B cell (primary cell): Measurements from ENCODE around the gene AHDC1. TPM values are rescaled to one million over a fixed set of nuclear protein-coding genes. Genes with fewer than 3 reads are reported as not detected.

Experiments used
- ATAC-seq: fragments of 200-7000 bp; cut with Tn5 transposase; one replicate; pipeline ENCODE4 v1.10.0; 2021; ENCODE audit warnings: low read depth, mild to moderate bottlenecking, moderate number of reproducible peaks, moderate library complexity
- CTCF ChIA-PET: fragments of 350-600 bp; sonication (Branson Sonifier 250); formaldehyde crosslinking; loops from one replicate; lab custom pipeline; 2021; ENCODE audit warnings: antibody characterized with exemption, inconsistent platforms; lab: Charles Lee
- POLR2A ChIA-PET: fragments of 350-600 bp; sonication (Branson Sonifier 250); formaldehyde crosslinking; loops from one replicate; lab custom pipeline; 2021; ENCODE audit warnings: antibody characterized with exemption; lab: Charles Lee
- DNase-seq: peaks from one replicate; pipeline ENCODE4 v3.0.0; 2013
- H2AFZ ChIP-seq: 2 replicates; pipeline ENCODE4 v1.6.1; 2012; ENCODE audit warnings: mild to moderate bottlenecking, low read depth, low read length; ENCODE audit not compliant: insufficient read depth, poor library complexity, severe bottlenecking
- H3K27ac ChIP-seq, 2 donors: 1 replicate in 1 of 2; 2 replicates in 1 of 2; pipeline ENCODE4 v1.5.1; 2012 to 2013; ENCODE audit warnings: low read length in 2 of 2, mild to moderate bottlenecking in 2 of 2, moderate library complexity in 1 of 2
- H3K27me3 ChIP-seq, 4 experiments: fragments of 200-600 bp in 1 of 4; sonication (generic) in 1 of 4; replicated peaks in 1 of 4; 1 replicate in 2 of 4; 2 replicates in 2 of 4; pipeline versions ENCODE4 v1.6.1 to v1.7.0; 2013 to 2016; ENCODE audit warnings: low read length in 3 of 4, mild to moderate bottlenecking in 2 of 4, mixed read lengths in 1 of 4, moderate library complexity in 1 of 4; ENCODE audit not compliant: insufficient read depth in 4 of 4, control insufficient read depth in 3 of 4; ENCODE audit errors: control extremely low read depth in 1 of 4
- H3K36me3 ChIP-seq, 2 experiments: replicated peaks in 1 of 2; 1 replicate in 1 of 2; 2 replicates in 1 of 2; pipeline versions ENCODE4 v1.6.1 to v1.7.1; 2013; ENCODE audit warnings: low read length in 1 of 2; ENCODE audit not compliant: insufficient read depth in 2 of 2, control insufficient read depth in 1 of 2; ENCODE audit errors: control extremely low read depth in 1 of 2, extremely low read depth in 1 of 2
- H3K4me1 ChIP-seq, 2 donors: fragments of 200-600 bp in 1 of 2; sonication (generic) in 1 of 2; 1 replicate in 1 of 2; 2 replicates in 1 of 2; pipeline versions ENCODE4 v1.5.1 to v1.6.1; 2013 to 2017; ENCODE audit warnings: low read length in 2 of 2; ENCODE audit not compliant: control insufficient read depth in 2 of 2, insufficient read depth in 2 of 2
- H3K4me2 ChIP-seq: replicated peaks from 2 replicates; pipeline ENCODE3; 2012; ENCODE audit warnings: mild to moderate bottlenecking, low read depth, low read length; ENCODE audit not compliant: poor library complexity, severe bottlenecking
- H3K4me3 ChIP-seq, 5 experiments: fragments of 200-600 bp in 1 of 5; sonication (generic) in 1 of 5; 1 replicate in 3 of 5; 2 replicates in 2 of 5; pipeline versions ENCODE4 v1.5.1 to v1.7.0; 2011 to 2016; ENCODE audit warnings: low read length in 4 of 5, mild to moderate bottlenecking in 4 of 5, low read depth in 2 of 5, control low read depth in 1 of 5, moderate library complexity in 1 of 5; ENCODE audit not compliant: insufficient read depth in 1 of 5; ENCODE audit errors: control extremely low read depth in 1 of 5, extremely low read depth in 1 of 5
- H3K79me2 ChIP-seq: fragments of 200-600 bp; sonication (generic); one replicate; pipeline ENCODE4 v1.6.0; 2016; ENCODE audit warnings: low read length; ENCODE audit not compliant: control insufficient read depth, insufficient read depth
- H3K9ac ChIP-seq: fragments of 200-600 bp; sonication (generic); 2 replicates; pipeline ENCODE4 v1.6.1; 2017; ENCODE audit warnings: mild to moderate bottlenecking, low read length, moderate library complexity
- H3K9me3 ChIP-seq, 3 donors: one replicate each; pipeline versions ENCODE4 v1.6.1 to v1.7.1; 2013; ENCODE audit warnings: low read length in 2 of 3; ENCODE audit not compliant: control insufficient read depth in 2 of 3, insufficient read depth in 1 of 3; ENCODE audit errors: control extremely low read depth in 1 of 3
- H4K20me1 ChIP-seq: 2 replicates; pipeline ENCODE4 v1.6.0; 2012; ENCODE audit warnings: mild to moderate bottlenecking, low read length; ENCODE audit not compliant: insufficient read depth, control insufficient read depth, poor library complexity, severe bottlenecking
- H3K27ac Mint-ChIP-seq: one replicate; pipeline ENCODE4 v1.8.0; 2021; ENCODE audit warnings: mixed read lengths
- H3K27me3 Mint-ChIP-seq: one replicate; pipeline ENCODE4 v1.8.0; 2021; ENCODE audit warnings: mixed read lengths
- H3K4me1 Mint-ChIP-seq: one replicate; pipeline ENCODE4 v1.8.0; 2021; ENCODE audit warnings: mixed read lengths
- H3K4me3 Mint-ChIP-seq: one replicate; pipeline ENCODE4 v1.8.0; 2021; ENCODE audit warnings: mixed read lengths
- H3K9me3 Mint-ChIP-seq: one replicate; pipeline ENCODE4 v1.8.0; 2022; ENCODE audit warnings: mixed read lengths; ENCODE audit not compliant: insufficient read depth
- EZH2 ChIP-seq: IDR thresholded peaks from 2 replicates; pipeline ENCODE4 v1.6.1; 2012; ENCODE audit warnings: borderline replicate concordance, low read depth, mild to moderate bottlenecking, moderate library complexity, low read length; ENCODE audit not compliant: insufficient read depth, poor library complexity, severe bottlenecking
- WGBS: methylation state at CpG from one replicate; pipeline ENCODE4 v1.1.5; 2013; ENCODE audit warnings: missing lambda C conversion rate; ENCODE audit not compliant: insufficient coverage; 5-methylcytosine and 5-hydroxymethylcytosine counted together
- intact Hi-C: fragments of 100-400 bp; cut with micrococcal nuclease; formaldehyde crosslinking; loops from one replicate; pipeline ENCODE4 v1.10.0; 2022
- polyA plus RNA-seq: library from polyadenylated mRNA; depleted of rRNA; stranded (reverse); fragments of >200 nt; gene quantifications from 2 replicates; pipeline ENCODE4 v1.2.3, GENCODE V29; 2012
- total RNA-seq, 2 donors: library from RNA; stranded (reverse); fragments of 120-200 nt in 1 of 2; gene quantifications; 1 replicate in 1 of 2; 2 replicates in 1 of 2; pipeline versions ENCODE4 v1.2.3 to v1.2.4, GENCODE V29; 2013 to 2022
- TF ChIP-seq, protein P1 (sequence below): fragments of 200-600 bp; IDR thresholded peaks from one replicate; pipeline ENCODE4 v1.8.0; 2022; ENCODE audit warnings: antibody characterized with exemption, mild to moderate bottlenecking

AHDC1 gene
- total and polyA plus RNA-seq, 2 donors (not counting 1 experiment from before 2014, with no cell fraction given), result 6.2 to 32.0 TPM

DNA sequence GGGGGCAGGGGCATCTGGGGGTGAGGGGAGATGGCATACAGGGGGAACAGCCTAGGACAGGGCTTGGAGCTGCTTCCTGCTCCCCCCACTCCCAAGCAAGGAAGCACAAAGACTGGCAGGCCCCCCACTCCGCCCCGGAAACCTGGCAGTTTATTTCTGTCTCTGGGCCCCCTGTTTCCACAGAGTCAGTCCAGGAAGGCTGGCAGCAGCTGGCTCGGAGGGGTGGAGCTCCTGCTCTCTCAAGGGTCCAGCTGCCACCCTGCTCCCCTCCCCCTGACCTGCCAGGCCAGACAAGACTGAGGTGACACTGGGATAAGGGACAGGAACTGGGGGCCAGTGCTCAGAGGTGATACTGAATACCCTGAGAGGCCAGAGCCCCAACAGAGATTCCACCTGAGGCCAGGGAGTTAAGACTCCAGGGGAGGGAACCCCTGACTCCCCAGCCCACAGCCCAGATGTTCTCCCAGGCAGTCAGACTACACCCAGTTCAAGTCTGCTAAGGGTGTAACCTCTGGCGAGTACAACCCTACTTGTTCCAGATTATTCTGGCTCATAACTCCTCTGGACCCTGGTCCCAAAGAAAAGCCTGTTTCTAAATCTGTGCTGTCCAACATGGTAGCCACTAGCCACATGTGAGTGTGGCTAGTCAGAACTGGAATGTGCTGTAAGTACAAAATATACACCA, 26.3 kb downstream of the AHDC1 start:
- no peak for DNase-seq
- Histone ChIP-seq H4K20me1 (peaks cover 31% of the 10 kb centered on the region), H2AFZ (no peak overlapping the region), H3K9me3 (no peaks in the 10 kb centered on the region), H3K27me3 (peaks cover 0 to 4% (median 2%) of the 10 kb centered on the region in 4 experiments), H3K79me2 (peaks cover 41% of the 10 kb centered on the region), H3K27ac (no peak overlapping the region), H3K36me3 (no peaks in the 10 kb centered on the region), H3K4me2 (peak overlapping the region; percentile 36), H3K4me3 (no peak overlapping the region), H3K4me1 (peaks cover 14 to 33% of the 10 kb centered on the region in 2 donors), H3K9ac (no peak overlapping the region)
- ChIA-PET POLR2A (interaction anchor here (0.7 kb wide), 3 partner anchors 22 to 810 kb away, joined by 3 to 5 read pairs (median 4); no protein-coding TSS in a partner anchor), CTCF (interaction anchor here (0.5 to 2.9 kb wide), 7 partner anchors 9 to 335 kb away, joined by 3 to 12 read pairs (median 5); partner anchors contain the start of gene AHDC1)
- 0% methylated on average over 4 of the region's 4 CpGs for WGBS
- TF ChIP-seq EZH2, result no peak
- H3K4me3 Mint-ChIP-seq, result no peak overlapping the region
- peaks cover 37% of the 10 kb centered on the region for H3K4me1 Mint-ChIP-seq
- H3K27me3 Mint-ChIP-seq, result no peaks in the 10 kb centered on the region
- H3K9me3 Mint-ChIP-seq, result no peaks in the 10 kb centered on the region
- intact Hi-C loops, result no loop called here
- no peak overlapping the region for H3K27ac Mint-ChIP-seq
- ATAC-seq, result no peak

DNA sequence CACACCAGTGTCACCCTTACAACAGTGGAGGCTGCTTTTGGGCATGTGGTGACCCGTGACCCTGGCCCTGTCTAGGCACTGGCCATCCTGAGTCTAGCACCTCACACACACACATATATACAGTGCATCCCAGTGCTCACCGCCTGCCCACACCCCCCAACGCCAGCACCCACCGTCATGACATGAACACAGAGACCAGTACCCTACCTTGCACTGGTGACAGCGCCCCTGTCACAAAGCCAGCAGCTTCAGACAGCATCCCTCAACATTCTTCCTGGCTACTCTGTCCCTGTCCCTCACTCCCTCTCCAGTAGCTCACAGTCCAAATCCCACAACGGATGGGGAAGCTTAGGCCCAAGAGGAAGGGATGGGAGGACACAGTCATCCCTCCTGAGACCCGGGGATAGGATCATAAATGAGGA, 27.1 kb downstream of the AHDC1 start:
- no peaks in the 10 kb centered on the region for H3K9me3 ChIP-seq
- H3K4me3 ChIP-seq, result no peak overlapping the region
- H3K79me2 ChIP-seq, result peaks cover 36% of the 10 kb centered on the region
- H3K27ac Mint-ChIP-seq, result no peak overlapping the region
- no peak overlapping the region for H2AFZ ChIP-seq
- peaks cover 0 to 4% (median 2%) of the 10 kb centered on the region in 4 experiments for H3K27me3 ChIP-seq
- TF ChIP-seq EZH2, result no peak
- TF ChIP-seq, protein P1, sequence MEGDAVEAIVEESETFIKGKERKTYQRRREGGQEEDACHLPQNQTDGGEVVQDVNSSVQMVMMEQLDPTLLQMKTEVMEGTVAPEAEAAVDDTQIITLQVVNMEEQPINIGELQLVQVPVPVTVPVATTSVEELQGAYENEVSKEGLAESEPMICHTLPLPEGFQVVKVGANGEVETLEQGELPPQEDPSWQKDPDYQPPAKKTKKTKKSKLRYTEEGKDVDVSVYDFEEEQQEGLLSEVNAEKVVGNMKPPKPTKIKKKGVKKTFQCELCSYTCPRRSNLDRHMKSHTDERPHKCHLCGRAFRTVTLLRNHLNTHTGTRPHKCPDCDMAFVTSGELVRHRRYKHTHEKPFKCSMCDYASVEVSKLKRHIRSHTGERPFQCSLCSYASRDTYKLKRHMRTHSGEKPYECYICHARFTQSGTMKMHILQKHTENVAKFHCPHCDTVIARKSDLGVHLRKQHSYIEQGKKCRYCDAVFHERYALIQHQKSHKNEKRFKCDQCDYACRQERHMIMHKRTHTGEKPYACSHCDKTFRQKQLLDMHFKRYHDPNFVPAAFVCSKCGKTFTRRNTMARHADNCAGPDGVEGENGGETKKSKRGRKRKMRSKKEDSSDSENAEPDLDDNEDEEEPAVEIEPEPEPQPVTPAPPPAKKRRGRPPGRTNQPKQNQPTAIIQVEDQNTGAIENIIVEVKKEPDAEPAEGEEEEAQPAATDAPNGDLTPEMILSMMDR, result no peak
- POLR2A ChIA-PET, result interaction anchor here (0.7 to 0.9 kb wide), 2 partner anchors 27 to 811 kb away, joined by 3 to 4 read pairs; partner anchors contain the start of gene AHDC1
- no peaks in the 10 kb centered on the region for H3K36me3 ChIP-seq
- peaks cover 41% of the 10 kb centered on the region for H3K4me1 Mint-ChIP-seq
- peak overlapping the region; percentile 87 for H3K4me2 ChIP-seq
- no peaks in the 10 kb centered on the region for H3K27me3 Mint-ChIP-seq
- no peak for DNase-seq
- WGBS, result 69% methylated on average over 6 of the region's 7 CpGs
- CTCF ChIA-PET, result interaction anchor here (0.7 to 2.9 kb wide), 7 partner anchors 8 to 32 kb away, joined by 3 to 12 read pairs (median 5); partner anchors contain the start of gene AHDC1
- intact Hi-C loops, result no loop called here
- H3K9ac ChIP-seq, result no peak overlapping the region
- no peak overlapping the region for H3K27ac ChIP-seq
- H3K4me1 ChIP-seq, result peaks cover 14 to 35% of the 10 kb centered on the region in 2 donors
- H3K9me3 Mint-ChIP-seq, result no peaks in the 10 kb centered on the region
- ATAC-seq, result no peak
- H3K4me3 Mint-ChIP-seq, result peak overlapping the region; percentile 66
- H4K20me1 ChIP-seq, result peaks cover 31% of the 10 kb centered on the region
